Mucosa of rectum (tissue), 2 donors: ENCODE data around the gene SMARCD1.
"Not testable (repeated sequence)": the region's sequence is repeated elsewhere in the genome, so short reads cannot be mapped to it uniquely, and the experiment has no call there.

Source experiments
- H3K27ac ChIP-seq, 2 donors: one replicate each; pipeline ENCODE4 v1.7.0; 2013; ENCODE audit warnings: inconsistent platforms in 2 of 2, low read depth in 2 of 2, low read length in 2 of 2
- H3K27me3 ChIP-seq, 2 donors: one replicate each; pipeline ENCODE4 v1.7.0; 2013; ENCODE audit warnings: low read length in 2 of 2; ENCODE audit not compliant: control insufficient read depth in 2 of 2, insufficient read depth in 2 of 2
- H3K36me3 ChIP-seq, 2 donors: one replicate each; pipeline ENCODE4 v1.7.0; 2013; ENCODE audit warnings: low read length in 2 of 2; ENCODE audit not compliant: control insufficient read depth in 2 of 2, insufficient read depth in 2 of 2
- H3K4me1 ChIP-seq, 2 donors: one replicate each; pipeline ENCODE4 v1.7.0; 2013; ENCODE audit warnings: low read length in 2 of 2, mild to moderate bottlenecking in 1 of 2; ENCODE audit not compliant: control insufficient read depth in 2 of 2, insufficient read depth in 2 of 2
- H3K4me3 ChIP-seq, 2 donors: one replicate each; pipeline ENCODE4 v1.7.0; 2013; ENCODE audit warnings: low read length in 2 of 2
- H3K9ac ChIP-seq, 2 donors: one replicate each; pipeline ENCODE4 v1.7.0; 2013; ENCODE audit warnings: low read length in 2 of 2, low read depth in 1 of 2, mild to moderate bottlenecking in 1 of 2
- H3K9me3 ChIP-seq, 2 donors: one replicate each; pipeline ENCODE4 v1.7.0; 2013; ENCODE audit warnings: low read length in 2 of 2; ENCODE audit not compliant: control insufficient read depth in 2 of 2
- donor health status: healthy.
- donor health status: Normal muscosa, but diverticular disease.

Gene SMARCD1

GRCh38 chr12:50075808-50076170 is 9.4 kb upstream of the SMARCD1 start:
- peak overlapping the region in 1 of 2 donors; percentile 23 for H3K4me3 ChIP-seq
- no peaks in the 10 kb centered on the region for H3K27me3 ChIP-seq
- H3K27ac ChIP-seq, result no peak overlapping the region
- no peaks in the 10 kb centered on the region for H3K9me3 ChIP-seq
- peaks cover 4 to 8% of the 10 kb centered on the region in 2 donors for H3K4me1 ChIP-seq
- no peaks in the 10 kb centered on the region for H3K36me3 ChIP-seq
- H3K9ac ChIP-seq, result no peak overlapping the region

DNA sequence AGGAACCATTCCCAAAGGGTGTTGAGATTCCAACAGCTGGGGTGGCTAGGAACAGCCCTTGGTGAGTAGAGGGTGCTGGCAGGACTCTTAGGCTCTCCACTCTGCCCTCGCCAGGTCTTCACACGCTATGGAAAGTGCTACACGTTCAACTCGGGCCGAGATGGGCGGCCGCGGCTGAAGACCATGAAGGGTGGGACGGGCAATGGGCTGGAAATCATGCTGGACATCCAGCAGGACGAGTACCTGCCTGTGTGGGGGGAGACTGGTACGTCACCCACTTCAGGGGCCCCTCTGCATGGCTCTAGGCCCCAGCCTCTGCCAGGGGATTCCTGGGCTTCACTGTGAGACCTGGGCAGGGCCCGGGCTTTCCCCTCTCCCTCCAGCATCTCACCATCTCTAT is 8.0 kb upstream of the SMARCD1 start:
- Histone ChIP-seq H3K9me3 (no peaks in the 10 kb centered on the region), H3K4me3 (no peak overlapping the region), H3K4me1 (peaks cover 8 to 11% of the 10 kb centered on the region in 2 donors), H3K27ac (no peak overlapping the region), H3K9ac (no peak overlapping the region), H3K27me3 (no peaks in the 10 kb centered on the region), H3K36me3 (no peaks in the 10 kb centered on the region)

GRCh38 chr12:50078281-50078680 is 6.9 kb upstream of the SMARCD1 start:
- no peak overlapping the region for H3K4me3 ChIP-seq
- no peak overlapping the region for H3K27ac ChIP-seq
- H3K36me3 ChIP-seq, result no peaks in the 10 kb centered on the region
- H3K9me3 ChIP-seq, result no peaks in the 10 kb centered on the region
- H3K27me3 ChIP-seq, result no peaks in the 10 kb centered on the region
- no peak overlapping the region for H3K9ac ChIP-seq
- peaks cover 19 to 21% of the 10 kb centered on the region in 2 donors for H3K4me1 ChIP-seq

DNA sequence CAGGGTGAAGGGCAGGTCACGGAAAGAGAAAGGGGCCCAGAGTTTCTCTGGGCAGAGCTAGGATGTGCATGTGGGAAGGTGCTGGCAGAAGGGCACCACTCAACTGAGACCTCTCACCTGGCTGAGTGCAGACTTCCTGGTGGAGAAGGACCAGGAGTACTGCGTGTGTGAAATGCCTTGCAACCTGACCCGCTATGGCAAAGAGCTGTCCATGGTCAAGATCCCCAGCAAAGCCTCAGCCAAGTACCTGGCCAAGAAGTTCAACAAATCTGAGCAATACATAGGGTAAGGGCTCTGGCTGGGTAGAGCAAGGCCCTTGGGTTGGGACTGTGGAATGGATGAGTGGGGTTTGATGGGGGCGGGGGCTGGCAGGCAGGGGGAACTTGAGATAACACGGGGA is 5.4 kb upstream of the SMARCD1 start:
- Histone ChIP-seq H3K36me3 (no peaks in the 10 kb centered on the region), H3K9ac (no peak overlapping the region), H3K9me3 (no peaks in the 10 kb centered on the region), H3K4me3 (no peak overlapping the region), H3K4me1 (peaks cover 24 to 27% of the 10 kb centered on the region in 2 donors), H3K27me3 (no peaks in the 10 kb centered on the region), H3K27ac (no peak overlapping the region)

GRCh38 chr12:50081096-50081808 is 3.9 kb upstream of the SMARCD1 start:
- H3K36me3 ChIP-seq, result no peaks in the 10 kb centered on the region
- H3K4me3 ChIP-seq, result no peak overlapping the region
- H3K27ac ChIP-seq, result no peak overlapping the region
- H3K9ac ChIP-seq, result no peak overlapping the region
- H3K27me3 ChIP-seq, result no peaks in the 10 kb centered on the region
- H3K9me3 ChIP-seq, result no peaks in the 10 kb centered on the region
- peaks cover 20 to 25% of the 10 kb centered on the region in 2 donors for H3K4me1 ChIP-seq

- H3K36me3 ChIP-seq, result peaks cover 3 to 11% of the 10 kb centered on the region in 2 donors
- H3K4me1 ChIP-seq, result peaks cover 20 to 25% of the 10 kb centered on the region in 2 donors
- H3K9ac ChIP-seq, result peak overlapping the region in 1 of 2 donors; percentile 26
- peak overlapping the region in 1 of 2 donors; percentile 20 for H3K4me3 ChIP-seq
- H3K9me3 ChIP-seq, result no peaks in the 10 kb centered on the region
- H3K27ac ChIP-seq, result peak overlapping the region; percentile 66 to 68
- no peaks in the 10 kb centered on the region for H3K27me3 ChIP-seq
These were observed 2.5 kb upstream of the SMARCD1 start for GRCh38 chr12:50082644-50083043.

DNA sequence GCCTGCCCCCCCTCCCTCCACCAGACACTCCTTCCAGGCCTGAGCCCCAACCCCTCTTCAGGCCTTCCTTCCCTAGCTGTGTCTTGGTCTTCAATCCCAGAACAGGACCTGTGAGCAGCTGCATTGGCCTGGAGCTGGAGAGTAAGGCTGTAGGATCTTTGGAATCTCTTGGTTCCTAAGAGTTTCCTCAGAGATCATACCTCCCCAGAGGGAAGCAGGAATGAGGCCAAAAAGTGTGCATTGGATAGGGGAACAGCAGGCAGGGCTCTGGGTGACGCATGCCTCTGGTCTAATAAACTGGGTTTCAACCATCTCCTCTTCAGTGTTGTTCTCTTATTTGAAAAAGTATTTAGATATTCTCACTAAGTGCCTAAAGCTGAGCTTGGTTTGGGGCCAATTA is 1.8 kb upstream of the SMARCD1 start:
- Histone ChIP-seq H3K36me3 (peaks cover 3 to 16% of the 10 kb centered on the region in 2 donors), H3K27ac (peak overlapping the region; percentile 66 to 68), H3K4me3 (no peak overlapping the region), H3K27me3 (no peaks in the 10 kb centered on the region), H3K9me3 (no peaks in the 10 kb centered on the region), H3K4me1 (peaks cover 20 to 25% of the 10 kb centered on the region in 2 donors), H3K9ac (no peak overlapping the region)

DNA sequence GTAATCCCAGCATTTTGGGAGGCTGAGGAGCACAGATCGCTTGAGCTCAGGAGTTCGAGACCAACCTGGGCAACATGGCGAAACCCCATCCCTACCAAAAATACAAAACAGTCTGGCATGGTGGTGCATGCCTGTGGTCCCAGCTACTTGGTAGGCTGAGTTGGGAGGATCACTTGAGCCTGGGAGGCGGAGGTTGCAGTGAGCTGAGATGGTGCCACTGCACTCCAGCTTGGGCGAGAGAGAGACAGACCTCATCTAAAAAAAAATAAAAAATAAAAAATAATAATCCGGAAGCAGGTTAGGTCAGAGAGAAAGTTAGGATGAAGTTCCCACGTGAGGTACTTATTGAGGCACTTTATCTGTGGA is 750 bp upstream of the SMARCD1 start:
- peaks cover 14 to 24% of the 10 kb centered on the region in 2 donors for H3K36me3 ChIP-seq
- H3K9ac ChIP-seq, result peak overlapping the region; percentile 68 to 95
- H3K27ac ChIP-seq, result peak overlapping the region; percentile 78 to 86
- peak overlapping the region; percentile 65 to 97 for H3K4me3 ChIP-seq
- peaks cover 20 to 25% of the 10 kb centered on the region in 2 donors for H3K4me1 ChIP-seq
- H3K27me3 ChIP-seq, H3K9me3 ChIP-seq: not testable (repeated sequence)

- no peaks in the 10 kb centered on the region for H3K9me3 ChIP-seq
- no peak overlapping the region for H3K9ac ChIP-seq
- peak overlapping the region; percentile 78 to 86 for H3K27ac ChIP-seq
- no peaks in the 10 kb centered on the region for H3K27me3 ChIP-seq
- H3K4me3 ChIP-seq, result peak overlapping the region; percentile 65 to 97
- peaks cover 25 to 34% of the 10 kb centered on the region in 2 donors for H3K36me3 ChIP-seq
- H3K4me1 ChIP-seq, result peaks cover 20 to 25% of the 10 kb centered on the region in 2 donors
These were observed 502 bp downstream of the SMARCD1 start for GRCh38 chr12:50085615-50086072.

- H3K27me3 ChIP-seq, result no peaks in the 10 kb centered on the region
- H3K4me3 ChIP-seq, result peak overlapping the region; percentile 65 to 97
- H3K36me3 ChIP-seq, result peaks cover 25 to 38% of the 10 kb centered on the region in 2 donors
- peak overlapping the region in 1 of 2 donors; percentile 86 for H3K27ac ChIP-seq
- H3K9ac ChIP-seq, result no peak overlapping the region
- H3K4me1 ChIP-seq, result peaks cover 20 to 25% of the 10 kb centered on the region in 2 donors
- H3K9me3 ChIP-seq, result no peaks in the 10 kb centered on the region
These were observed 1.0 kb downstream of the SMARCD1 start for GRCh38 chr12:50086148-50086547.
